B cell (primary cell): ENCODE measurements around the gene LRRC8E. TPM values are rescaled to one million over a fixed set of nuclear protein-coding genes. Genes with fewer than 3 reads are reported as not detected.

Source experiments
- polyA plus RNA-seq: library from polyadenylated mRNA; depleted of rRNA; stranded (reverse); fragments of >200 nt; gene quantifications from 2 replicates; pipeline ENCODE4 v1.2.3, GENCODE V29; 2012
- total RNA-seq, 2 donors: library from RNA; stranded (reverse); fragments of 120-200 nt in 1 of 2; gene quantifications; 1 replicate in 1 of 2; 2 replicates in 1 of 2; pipeline versions ENCODE4 v1.2.3 to v1.2.4, GENCODE V29; 2013 to 2022

LRRC8E gene
- total and polyA plus RNA-seq, 2 donors (not counting 1 experiment from before 2014, with no cell fraction given), result not detected

Other genes with a start within 250 kb of the LRRC8E start
- not detected in 2 replicates for gene RETN, start 219.5 kb upstream of the LRRC8E start, total RNA-seq
- not detected in 2 replicates for gene RETN, start 219.5 kb upstream of the LRRC8E start, polyA plus RNA-seq
- gene MCEMP1, start 211.4 kb upstream of the LRRC8E start, total RNA-seq, result not detected in 2 replicates
- 0.57 and 1.6 TPM in 2 replicates for gene MCEMP1, start 211.4 kb upstream of the LRRC8E start, polyA plus RNA-seq
- gene TRAPPC5, start 207.7 kb upstream of the LRRC8E start, total RNA-seq, result 61.2 and 61.5 TPM in 2 replicates
- 42.0 and 64.9 TPM in 2 replicates for gene TRAPPC5, start 207.7 kb upstream of the LRRC8E start, polyA plus RNA-seq
- gene FCER2, start 186.4 kb upstream of the LRRC8E start, total RNA-seq, result 16.3 and 17.1 TPM in 2 replicates
- gene FCER2, start 186.4 kb upstream of the LRRC8E start, polyA plus RNA-seq, result 419 and 497 TPM in 2 replicates
- not detected in 2 replicates for gene CLEC4G, start 156.4 kb upstream of the LRRC8E start, total RNA-seq
- 0.58 and 1.3 TPM in 2 replicates for gene CLEC4G, start 156.4 kb upstream of the LRRC8E start, polyA plus RNA-seq
- gene CD209, start 141.0 kb upstream of the LRRC8E start, total RNA-seq, result not detected in 2 replicates
- gene CD209, start 141.0 kb upstream of the LRRC8E start, polyA plus RNA-seq, result 0.10 TPM in 1 of 2 replicates, not detected in the other
- 0.52 TPM in 1 of 2 replicates, not detected in the other for gene CLEC4M, start 125.3 kb upstream of the LRRC8E start, total RNA-seq
- gene CLEC4M, start 125.3 kb upstream of the LRRC8E start, polyA plus RNA-seq, result 0.10 TPM in 1 of 2 replicates, not detected in the other
- gene EVI5L, start 58.3 kb upstream of the LRRC8E start, total RNA-seq, result 11.2 and 11.8 TPM in 2 replicates
- gene EVI5L, start 58.3 kb upstream of the LRRC8E start, polyA plus RNA-seq, result 6.1 and 7.9 TPM in 2 replicates
- gene PRR36, start 14.1 kb upstream of the LRRC8E start, total RNA-seq, result not detected in 2 replicates
- gene PRR36, start 14.1 kb upstream of the LRRC8E start, polyA plus RNA-seq, result 0.01 and 0.04 TPM in 2 replicates
- 71.9 and 76.3 TPM in 2 replicates for gene MAP2K7, start 15.4 kb downstream of the LRRC8E start, total RNA-seq
- gene MAP2K7, start 15.4 kb downstream of the LRRC8E start, polyA plus RNA-seq, result 56.0 and 79.7 TPM in 2 replicates
- gene TGFBR3L, start 26.3 kb downstream of the LRRC8E start, total RNA-seq, result 0.22 TPM in 1 of 2 replicates, not detected in the other
- gene TGFBR3L, start 26.3 kb downstream of the LRRC8E start, polyA plus RNA-seq, result 0.21 and 0.22 TPM in 2 replicates
- 19.3 and 19.9 TPM in 2 replicates for gene SNAPC2, start 31.8 kb downstream of the LRRC8E start, total RNA-seq
- 19.5 and 21.7 TPM in 2 replicates for gene SNAPC2, start 31.8 kb downstream of the LRRC8E start, polyA plus RNA-seq
- gene CTXN1, start 37.6 kb downstream of the LRRC8E start, total RNA-seq, result not detected in 2 replicates
- not detected in 2 replicates for gene CTXN1, start 37.6 kb downstream of the LRRC8E start, polyA plus RNA-seq
- gene TIMM44, start 55.2 kb downstream of the LRRC8E start, total RNA-seq, result 62.1 and 66.5 TPM in 2 replicates
- 48.9 and 72.2 TPM in 2 replicates for gene TIMM44, start 55.2 kb downstream of the LRRC8E start, polyA plus RNA-seq
- 58.3 and 63.5 TPM in 2 replicates for gene ELAVL1, start 117.1 kb downstream of the LRRC8E start, total RNA-seq
- gene ELAVL1, start 117.1 kb downstream of the LRRC8E start, polyA plus RNA-seq, result 20.1 and 21.8 TPM in 2 replicates
- gene CCL25, start 164.2 kb downstream of the LRRC8E start, total RNA-seq, result not detected in 2 replicates
- 0.28 TPM in 1 of 2 replicates, not detected in the other for gene CCL25, start 164.2 kb downstream of the LRRC8E start, polyA plus RNA-seq